ENCODE data around the gene UGCG.
"Not testable (repeated sequence)": the region's sequence is repeated elsewhere in the genome, so short reads cannot be mapped to it uniquely, and the experiment has no call there.

UGCG gene

GRCh38 chr9:111952559-111952958, 55.9 kb downstream of the UGCG start:
- no peak for DNase-seq (ENCODE audit: low read depth in 2 of 2)

- DNase-seq (ENCODE audit: low read depth in 2 of 2): no peak
Observed at GRCh38 chr9:111953444-111953843, 56.8 kb downstream of the UGCG start.

GRCh38 chr9:111955048-111955447, 58.4 kb downstream of the UGCG start:
- DNase-seq (ENCODE audit: low read depth in 2 of 2): no peak

GRCh38 chr9:111957856-111958631, 61.4 kb downstream of the UGCG start:
- DNase-seq (ENCODE audit: low read depth in 2 of 2): no peak

GRCh38 chr9:111959468-111960359, 63.1 kb downstream of the UGCG start:
- DNase-seq (ENCODE audit: low read depth in 2 of 2): no peak

- not testable (repeated sequence) for DNase-seq (ENCODE audit: low read depth in 2 of 2)
Observed at GRCh38 chr9:111960485-111960884, 63.9 kb downstream of the UGCG start.

GRCh38 chr9:111961009-111961408, 64.4 kb downstream of the UGCG start:
- no peak for DNase-seq (ENCODE audit: low read depth in 2 of 2)

- no peak for DNase-seq (ENCODE audit: low read depth in 2 of 2)
Observed at GRCh38 chr9:111961575-111961974, 65.0 kb downstream of the UGCG start.

GRCh38 chr9:111962021-111962420, 65.4 kb downstream of the UGCG start:
- DNase-seq (ENCODE audit: low read depth in 2 of 2): no peak

- no peak for DNase-seq (ENCODE audit: low read depth in 2 of 2)
Observed at GRCh38 chr9:111963995-111964394, 67.4 kb downstream of the UGCG start.

- no peak for DNase-seq (ENCODE audit: low read depth in 2 of 2)
Observed at GRCh38 chr9:111965566-111966019, 69.0 kb downstream of the UGCG start.

- DNase-seq (ENCODE audit: low read depth in 2 of 2): no peak
Observed at GRCh38 chr9:111966124-111966723, 69.6 kb downstream of the UGCG start.

GRCh38 chr9:111966861-111967291, 70.3 kb downstream of the UGCG start:
- DNase-seq (ENCODE audit: low read depth in 2 of 2): no peak

GRCh38 chr9:111967621-111968020, 71.0 kb downstream of the UGCG start:
- DNase-seq (ENCODE audit: low read depth in 2 of 2): no peak

GRCh38 chr9:111969061-111969460, 72.4 kb downstream of the UGCG start:
- DNase-seq (ENCODE audit: low read depth in 2 of 2): no peak

GRCh38 chr9:111969622-111970021, 73.0 kb downstream of the UGCG start:
- DNase-seq (ENCODE audit: low read depth in 2 of 2): no peak

GRCh38 chr9:111970827-111971226, 74.2 kb downstream of the UGCG start:
- no peak for DNase-seq (ENCODE audit: low read depth in 2 of 2)

- DNase-seq (ENCODE audit: low read depth in 2 of 2): no peak
Observed at GRCh38 chr9:111974092-111974681, 77.6 kb downstream of the UGCG start.

- no peak for DNase-seq (ENCODE audit: low read depth in 2 of 2)
Observed at GRCh38 chr9:111975709-111976108, 79.1 kb downstream of the UGCG start.

- no peak for DNase-seq (ENCODE audit: low read depth in 2 of 2)
Observed at GRCh38 chr9:111978616-111979015, 82.0 kb downstream of the UGCG start.

- DNase-seq (ENCODE audit: low read depth in 2 of 2): no peak
Observed at GRCh38 chr9:111979561-111979960, 82.9 kb downstream of the UGCG start.

GRCh38 chr9:111980398-111980797, 83.8 kb downstream of the UGCG start:
- no peak for DNase-seq (ENCODE audit: low read depth in 2 of 2)
